SK-N-SH treated with all-trans-retinoic acid at 6 μM for 48 hours (cell line): Measurements from ENCODE around the gene NNMT.

Source experiments
- CSRNP3 ChIP-seq: fragments of 250-450 bp; sonication (Bioruptor Pico); IDR thresholded peaks from 2 replicates; pipeline ENCODE4 v1.5.1; 2021; ENCODE audit warnings: mild to moderate bottlenecking, moderate library complexity
- RARB ChIP-seq: fragments of 250-450 bp; sonication (Bioruptor Pico); IDR thresholded peaks from 2 replicates; pipeline ENCODE4 v1.8.0; 2021; ENCODE audit warnings: mild to moderate bottlenecking, moderate library complexity
- ZFP3 ChIP-seq: fragments of 250-450 bp; sonication (Bioruptor Pico); IDR thresholded peaks from 2 replicates; pipeline ENCODE4 v1.5.0; 2020; ENCODE audit warnings: mild to moderate bottlenecking, moderate library complexity
- ZFP30 ChIP-seq: fragments of 450-650 bp; formaldehyde crosslinking; IDR thresholded peaks from 2 replicates; pipeline ENCODE4 v1.5.0; 2022; ENCODE audit warnings: mild to moderate bottlenecking, moderate library complexity

DNA sequence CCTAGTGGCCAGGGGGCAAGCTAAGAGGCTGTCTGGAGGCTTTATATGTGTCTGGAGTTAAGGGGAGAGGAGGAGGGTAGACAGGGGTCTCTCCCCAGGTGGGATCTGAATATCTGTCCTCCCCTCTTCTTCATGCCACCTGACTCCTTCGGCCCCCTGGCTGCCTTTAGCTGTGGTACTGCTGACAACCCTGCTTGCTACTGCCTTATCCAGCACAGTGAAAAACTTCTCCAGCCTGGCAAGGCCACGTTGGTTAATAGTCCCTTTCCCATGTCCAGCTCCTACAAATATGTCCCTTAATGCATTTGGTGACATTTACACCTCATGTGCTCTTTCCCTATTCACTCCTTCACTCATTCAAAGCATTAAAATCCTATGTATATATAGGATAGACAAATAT is 42.4 kb upstream of the NNMT start:
- TF ChIP-seq ZFP30 (no peak), RARB (CRISPR knock-in tag) (no peak), ZFP3 (CRISPR knock-in tag) (no peak), CSRNP3 (no peak)
